Measurements from ENCODE around the gene TDRD10. TPM values are rescaled to one million over a fixed set of nuclear protein-coding genes. Genes with fewer than 3 reads are reported as not detected.

Gene TDRD10
- total and polyA plus RNA-seq, 2 of the 8 experiments (the other 6 are each of a cell fraction or from before 2014, with no cell fraction given), result 0.15 to 0.27 TPM

Other genes starting within 250 kb of the TDRD10 start
- 73.7 and 82.2 TPM in 2 replicates for gene HAX1, start 229.6 kb upstream of the TDRD10 start, total RNA-seq (2021; fragmentation: NEBNext Ultra II Directional; extraction: Animal tissue kit (Norgen Biotek cat#: 25700))
- 111 and 115 TPM in 2 replicates for gene HAX1, start 229.6 kb upstream of the TDRD10 start, polyA plus RNA-seq (2011; rRNA removed)
- not detected in 2 replicates for gene AQP10, start 181.1 kb upstream of the TDRD10 start, total RNA-seq (2021; fragmentation: NEBNext Ultra II Directional; extraction: Animal tissue kit (Norgen Biotek cat#: 25700))
- not detected in 2 replicates for gene AQP10, start 181.1 kb upstream of the TDRD10 start, polyA plus RNA-seq (2011; rRNA removed)
- gene ATP8B2, start 176.7 kb upstream of the TDRD10 start, total RNA-seq (2021; fragmentation: NEBNext Ultra II Directional; extraction: Animal tissue kit (Norgen Biotek cat#: 25700)), result 59.3 and 61.4 TPM in 2 replicates
- gene ATP8B2, start 176.7 kb upstream of the TDRD10 start, polyA plus RNA-seq (2011; rRNA removed), result 70.1 and 98.5 TPM in 2 replicates
- gene IL6R, start 96.9 kb upstream of the TDRD10 start, total RNA-seq (2021; fragmentation: NEBNext Ultra II Directional; extraction: Animal tissue kit (Norgen Biotek cat#: 25700)), result 2.6 and 3.0 TPM in 2 replicates
- 2.3 and 3.3 TPM in 2 replicates for gene IL6R, start 96.9 kb upstream of the TDRD10 start, polyA plus RNA-seq (2011; rRNA removed)
- 0.29 and 0.45 TPM in 2 replicates for gene SHE, start 193 bp downstream of the TDRD10 start, total RNA-seq (2021; fragmentation: NEBNext Ultra II Directional; extraction: Animal tissue kit (Norgen Biotek cat#: 25700))
- 0.28 and 0.44 TPM in 2 replicates for gene SHE, start 193 bp downstream of the TDRD10 start, polyA plus RNA-seq (2011; rRNA removed)
- 71.7 and 95.8 TPM in 2 replicates for gene UBE2Q1, start 56.4 kb downstream of the TDRD10 start, total RNA-seq (2021; fragmentation: NEBNext Ultra II Directional; extraction: Animal tissue kit (Norgen Biotek cat#: 25700))
- 10.2 and 13.2 TPM in 2 replicates for gene UBE2Q1, start 56.4 kb downstream of the TDRD10 start, polyA plus RNA-seq (2011; rRNA removed)
- 3.6 and 4.1 TPM in 2 replicates for gene CHRNB2, start 65.6 kb downstream of the TDRD10 start, total RNA-seq (2021; fragmentation: NEBNext Ultra II Directional; extraction: Animal tissue kit (Norgen Biotek cat#: 25700))
- 3.1 and 3.4 TPM in 2 replicates for gene CHRNB2, start 65.6 kb downstream of the TDRD10 start, polyA plus RNA-seq (2011; rRNA removed)
- gene ADAR, start 106.0 kb downstream of the TDRD10 start, total RNA-seq (2021; fragmentation: NEBNext Ultra II Directional; extraction: Animal tissue kit (Norgen Biotek cat#: 25700)), result 235 and 242 TPM in 2 replicates
- gene ADAR, start 106.0 kb downstream of the TDRD10 start, polyA plus RNA-seq (2011; rRNA removed), result 104 and 125 TPM in 2 replicates

Data from H1 (cell line).